ENCODE results near the gene GTPBP8.

GTPBP8 gene

GRCh38 chr3:113006359-113007056, 15.7 kb downstream of the GTPBP8 start:
- Histone ChIP-seq H3K27ac (ENCODE audit: low read length) (no peak overlapping the region), H3K4me2 (ENCODE audit: insufficient read depth, low read length) (no peak overlapping the region), H2AFZ (ENCODE audit: low read depth, low read length) (no peak overlapping the region), H3K79me2 (ENCODE audit: insufficient read depth, low read length) (peaks cover 29% of the 10 kb centered on the region), H3K9ac (ENCODE audit: low read depth, low read length) (no peak overlapping the region), H4K20me1 (ENCODE audit: insufficient read depth, low read length) (peaks cover 6% of the 10 kb centered on the region; the same call in 1 of the 2 replicates), H3K9me3 (ENCODE audit: insufficient read depth, low read length, severe bottlenecking) (no peaks in the 10 kb centered on the region), H3K4me3 (ENCODE audit: low read depth in 1 of 2, low read length in 2 of 2) (no peak overlapping the region), H3K27me3 (ENCODE audit: insufficient read depth, low read length, poor library complexity) (no peaks in the 10 kb centered on the region), H3K4me1 (ENCODE audit: insufficient read depth, low read length) (no peaks in the 10 kb centered on the region), H3K36me3 (ENCODE audit: insufficient read depth, low read length) (peaks cover 96% of the 10 kb centered on the region)
- TF ChIP-seq EZH2 (IDR thresholded peaks at IDR 0.05; ENCODE audit: borderline replicate concordance, low read depth, low read length, severe bottlenecking) (no peak), CTCF (IDR thresholded peaks at IDR 0.05; ENCODE audit: borderline replicate concordance, extremely low read depth, low read length, poor library complexity, severe bottlenecking) (no peak)
- ATAC-seq (ENCODE audit: insufficient read depth, low read depth) = no peak
- no peak for DNase-seq

DNA sequence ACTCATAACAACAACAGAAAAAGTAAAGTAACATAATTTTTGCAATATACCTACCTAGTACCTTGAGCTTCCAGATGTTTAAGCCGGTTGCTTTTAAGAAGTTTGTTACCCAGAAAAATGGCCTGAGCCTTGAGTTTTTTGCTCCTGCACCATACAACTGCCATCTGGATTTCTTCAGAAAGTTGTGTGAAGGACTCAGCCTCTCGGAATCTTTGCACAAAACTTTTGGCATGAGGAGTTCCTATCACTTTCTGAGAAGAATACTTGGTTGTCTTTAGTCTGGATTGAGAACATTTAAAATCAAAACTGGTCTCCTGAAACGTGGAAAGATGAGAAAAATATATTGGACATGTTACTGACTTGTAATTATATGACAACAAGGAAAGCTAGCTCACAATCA, 17.3 kb downstream of the GTPBP8 start:
- Histone ChIP-seq H3K4me2 (ENCODE audit: insufficient read depth, low read length) (no peak overlapping the region), H3K9me3 (ENCODE audit: insufficient read depth, low read length, severe bottlenecking) (no peaks in the 10 kb centered on the region), H2AFZ (ENCODE audit: low read depth, low read length) (no peak overlapping the region), H3K36me3 (ENCODE audit: insufficient read depth, low read length) (peaks cover 97% of the 10 kb centered on the region), H3K27ac (ENCODE audit: low read length) (no peak overlapping the region), H3K27me3 (ENCODE audit: insufficient read depth, low read length, poor library complexity) (no peaks in the 10 kb centered on the region), H4K20me1 (ENCODE audit: insufficient read depth, low read length) (peaks cover 4% of the 10 kb centered on the region; the same call in 1 of the 2 replicates), H3K9ac (ENCODE audit: low read depth, low read length) (no peak overlapping the region), H3K4me3 (ENCODE audit: low read depth in 1 of 2, low read length in 2 of 2) (no peak overlapping the region), H3K79me2 (ENCODE audit: insufficient read depth, low read length) (peaks cover 41% of the 10 kb centered on the region), H3K4me1 (ENCODE audit: insufficient read depth, low read length) (no peaks in the 10 kb centered on the region)
- DNase-seq (no peak), ATAC-seq (ENCODE audit: insufficient read depth, low read depth) (no peak)
- TF ChIP-seq EZH2 (IDR thresholded peaks at IDR 0.05; ENCODE audit: borderline replicate concordance, low read depth, low read length, severe bottlenecking) (no peak), CTCF (IDR thresholded peaks at IDR 0.05; ENCODE audit: borderline replicate concordance, extremely low read depth, low read length, poor library complexity, severe bottlenecking) (no peak)

DNA sequence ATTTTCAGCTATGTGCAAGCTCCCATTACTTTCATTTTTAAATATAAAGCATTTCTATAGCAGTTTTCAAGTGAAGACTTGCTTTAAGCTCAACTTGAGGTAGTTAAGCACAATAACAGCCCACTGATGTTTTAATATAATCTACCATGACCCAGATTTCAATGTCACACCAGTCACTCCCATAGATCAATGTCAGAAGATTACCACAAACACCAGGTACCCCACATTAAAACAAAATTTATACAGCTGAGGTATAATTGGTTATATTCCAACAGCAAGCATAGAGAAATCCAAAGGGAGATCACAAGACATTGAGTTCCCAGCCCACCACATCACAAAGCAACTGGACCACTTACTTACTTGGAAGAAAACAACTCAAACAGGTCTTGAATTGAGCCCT, 22.8 kb downstream of the GTPBP8 start:
- no peaks in the 10 kb centered on the region for H3K27me3 ChIP-seq (ENCODE audit: insufficient read depth, low read length, poor library complexity)
- H2AFZ ChIP-seq (ENCODE audit: low read depth, low read length) = no peak overlapping the region
- no peaks in the 10 kb centered on the region for H3K9me3 ChIP-seq (ENCODE audit: insufficient read depth, low read length, severe bottlenecking)
- TF ChIP-seq CTCF (IDR thresholded peaks at IDR 0.05; ENCODE audit: borderline replicate concordance, extremely low read depth, low read length, poor library complexity, severe bottlenecking) = no peak
- no peak for TF ChIP-seq EZH2 (IDR thresholded peaks at IDR 0.05; ENCODE audit: borderline replicate concordance, low read depth, low read length, severe bottlenecking)
- no peak overlapping the region for H3K9ac ChIP-seq (ENCODE audit: low read depth, low read length)
- H3K4me1 ChIP-seq (ENCODE audit: insufficient read depth, low read length) = peaks cover 26% of the 10 kb centered on the region
- peaks cover 81% of the 10 kb centered on the region for H3K79me2 ChIP-seq (ENCODE audit: insufficient read depth, low read length)
- no peak overlapping the region for H3K27ac ChIP-seq (ENCODE audit: low read length)
- peaks cover 89% of the 10 kb centered on the region for H3K36me3 ChIP-seq (ENCODE audit: insufficient read depth, low read length)
- no peak for DNase-seq
- no peak overlapping the region for H3K4me3 ChIP-seq (ENCODE audit: low read depth in 1 of 2, low read length in 2 of 2)
- H4K20me1 ChIP-seq (ENCODE audit: insufficient read depth, low read length) = peaks cover 4% of the 10 kb centered on the region; the same call in 1 of the 2 replicates
- ATAC-seq (ENCODE audit: insufficient read depth, low read depth) = no peak
- H3K4me2 ChIP-seq (ENCODE audit: insufficient read depth, low read length) = no peak overlapping the region

Measured in DND-41 (cell line).